HG02981 (cell line): ENCODE measurements around the gene LARP1.
"Not testable (repeated sequence)": the region's sequence is repeated elsewhere in the genome, so short reads cannot be mapped to it uniquely, and the experiment has no call there.

Experiments used
- ATAC-seq: cut with Tn5 transposase; IDR thresholded peaks from one replicate; pipeline ENCODE4 v1.9.1; 2021; ENCODE audit warnings: mild to moderate bottlenecking, moderate library complexity; ENCODE audit not compliant: unreplicated experiment

Gene LARP1

DNA sequence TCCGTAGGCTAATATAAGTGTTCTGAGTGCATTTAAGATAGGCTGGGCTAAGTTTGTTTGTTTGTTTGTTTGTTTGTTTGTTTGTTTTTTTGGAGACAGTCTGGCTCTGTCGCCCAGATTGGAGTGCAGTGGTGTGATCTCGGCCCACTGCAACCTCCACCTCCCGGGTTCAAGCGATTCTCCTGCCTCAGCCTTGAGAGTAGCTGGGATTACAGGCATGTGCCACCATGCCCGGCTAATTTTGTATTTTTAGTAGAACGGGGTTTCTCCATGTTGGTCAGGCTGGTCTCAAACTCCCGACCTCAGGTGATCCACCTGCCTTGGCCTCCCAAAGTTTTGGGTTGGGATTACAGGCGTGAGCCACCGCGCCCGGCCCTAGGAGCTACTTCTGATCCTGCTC lies 4.7 kb downstream of the LARP1 start:
- ATAC-seq = not testable (repeated sequence)

DNA sequence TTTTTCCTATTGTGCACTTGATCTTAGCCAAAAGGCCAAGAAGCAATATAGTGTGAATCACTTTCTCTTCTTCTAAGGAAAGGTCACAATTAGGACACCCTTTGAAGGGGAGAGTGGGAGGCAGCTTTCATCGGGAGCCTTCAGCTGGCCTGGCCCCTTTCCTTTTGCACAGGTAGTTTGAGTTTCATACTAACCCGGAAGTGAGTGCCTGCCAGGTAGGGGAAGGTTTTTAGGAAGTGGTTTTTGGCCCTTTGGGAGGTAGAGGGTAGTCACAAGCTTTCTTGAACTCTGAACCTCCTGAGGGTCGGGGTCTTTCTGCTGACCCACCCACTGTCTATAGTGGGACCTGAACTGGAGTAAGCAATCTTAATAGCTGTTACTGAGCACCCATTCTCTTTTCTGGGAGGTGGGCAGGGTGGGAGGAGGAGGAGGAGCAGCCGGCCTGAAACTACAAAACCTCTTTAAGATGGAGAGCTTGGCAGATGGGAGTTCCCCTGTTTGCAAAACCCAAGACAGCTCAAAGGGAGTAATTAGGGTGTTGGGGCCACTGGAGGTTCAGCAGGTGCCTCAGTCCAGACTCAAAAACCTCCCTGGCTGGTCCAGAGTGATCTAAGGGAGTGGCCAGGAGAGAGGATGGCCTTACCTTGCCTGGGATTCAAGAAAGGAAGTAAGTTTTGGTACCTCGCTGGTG lies 6.0 kb downstream of the LARP1 start:
- peak; percentile 33 for ATAC-seq

DNA sequence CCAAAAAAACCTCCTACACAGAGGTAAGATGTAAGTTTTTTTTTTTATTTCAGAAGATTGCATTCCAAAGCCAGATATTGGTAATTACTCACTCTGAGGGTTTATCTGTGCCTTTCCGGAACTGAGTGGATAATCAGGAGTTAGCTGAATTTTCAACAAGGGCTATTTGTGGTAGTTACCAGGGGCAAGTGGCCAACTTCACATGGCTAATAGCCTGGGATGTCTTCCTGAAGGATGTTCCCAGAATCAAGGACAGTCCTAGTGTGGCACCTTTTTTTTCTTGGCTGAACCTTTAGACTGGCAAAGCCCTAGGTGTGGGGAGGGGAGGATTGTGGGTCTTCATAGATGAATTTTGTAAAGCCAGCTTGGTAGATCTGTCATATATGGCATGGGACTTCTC lies 7.1 kb downstream of the LARP1 start:
- no peak for ATAC-seq

DNA sequence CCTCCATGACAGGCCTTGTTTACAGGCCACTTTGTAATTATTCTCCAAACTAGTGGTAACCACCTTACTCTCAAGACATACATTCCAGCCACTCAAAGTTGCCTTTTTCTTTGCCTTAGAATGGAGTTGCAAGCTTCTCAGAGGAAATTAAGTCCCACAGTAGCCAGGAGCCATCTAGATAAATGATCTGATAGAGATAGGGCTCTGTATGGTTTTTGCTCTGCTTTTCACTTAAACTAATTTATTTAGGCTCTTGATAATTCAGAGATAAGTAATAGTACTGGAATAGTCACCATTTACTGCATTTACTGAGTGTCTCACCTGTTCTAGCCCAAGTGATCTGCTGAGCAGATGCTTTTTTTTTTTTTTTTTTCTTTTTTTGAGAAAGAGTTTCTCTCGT lies 7.5 kb downstream of the LARP1 start:
- ATAC-seq = no peak

DNA sequence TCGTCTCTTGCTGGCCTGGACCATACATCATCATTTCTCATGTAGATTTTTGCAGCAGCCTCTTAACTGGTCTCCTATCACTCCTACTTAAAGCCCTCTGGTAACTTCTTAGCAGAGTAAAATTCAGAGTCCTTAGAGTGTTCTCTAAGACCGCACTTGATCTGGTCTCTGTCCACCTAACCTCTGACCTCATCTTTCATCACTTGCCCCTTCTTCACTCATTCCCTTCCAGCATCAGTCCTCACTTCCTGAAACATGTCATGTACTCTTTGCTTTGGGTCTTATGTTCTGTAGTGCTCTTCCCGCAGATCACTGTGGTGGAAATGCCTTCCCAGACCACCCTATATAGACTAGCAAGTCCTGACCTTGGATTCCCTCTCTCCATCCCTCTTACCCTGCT lies 9.8 kb downstream of the LARP1 start:
- ATAC-seq = no peak

DNA sequence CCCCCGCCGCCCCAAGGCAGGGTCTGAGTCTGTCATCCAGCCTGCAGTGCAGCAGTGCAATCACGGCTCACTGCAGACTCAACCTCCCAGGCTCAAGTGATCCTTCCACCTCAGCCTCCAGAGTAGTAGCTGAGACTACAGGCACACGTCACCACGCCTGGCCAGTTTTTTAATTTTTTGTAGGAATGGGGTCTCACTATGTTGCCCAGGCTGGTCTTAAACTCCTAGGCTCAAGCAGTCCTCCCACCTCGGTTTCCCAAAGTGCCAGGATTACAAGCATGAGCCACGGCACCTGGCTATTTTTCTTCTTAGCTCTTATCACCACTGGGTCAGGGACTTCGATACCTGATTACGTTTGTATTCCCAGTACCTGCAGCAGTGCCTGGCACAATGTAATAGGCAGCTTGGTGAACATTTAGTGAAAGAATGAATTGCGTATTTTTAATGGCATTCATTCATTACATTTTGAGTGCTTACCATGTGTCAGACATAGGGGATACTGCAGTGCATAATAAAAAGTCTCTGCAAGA lies 10.3 kb downstream of the LARP1 start:
- no peak for ATAC-seq

DNA sequence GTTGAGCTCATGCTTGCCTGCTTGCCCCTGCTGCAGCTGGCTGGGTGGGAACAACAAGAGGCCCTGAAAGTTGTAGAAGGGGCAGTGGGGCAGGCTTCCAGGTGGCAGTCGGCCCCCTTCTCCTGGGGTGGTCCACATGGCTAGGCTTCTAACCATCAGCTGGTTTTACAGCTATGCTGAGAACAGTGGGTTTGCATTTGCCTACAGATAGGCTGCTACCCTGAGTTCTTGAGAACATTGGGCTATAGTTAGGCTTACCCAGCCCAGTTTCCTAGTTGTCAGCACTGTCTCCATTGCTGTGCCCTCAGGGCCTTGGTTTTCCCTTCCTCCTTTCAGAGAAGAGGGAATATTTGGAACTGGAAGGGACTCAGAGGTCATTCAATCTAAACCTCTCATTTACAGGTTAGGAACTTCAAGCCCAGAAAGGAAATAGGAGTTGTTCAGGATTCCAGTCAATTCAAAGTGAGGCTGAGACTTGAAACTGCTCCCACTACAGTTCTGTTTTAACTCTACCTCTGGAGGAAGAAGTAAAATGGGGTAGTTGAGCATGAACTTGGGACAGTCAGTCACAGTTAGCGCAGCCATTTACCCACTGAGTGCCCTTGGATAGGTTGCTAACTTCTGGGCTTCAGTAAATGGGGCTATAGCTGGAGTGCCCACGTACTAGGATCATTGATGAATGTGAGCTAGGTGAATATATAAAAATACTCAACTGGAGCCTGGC lies 11.5 kb downstream of the LARP1 start:
- ATAC-seq = no peak

DNA sequence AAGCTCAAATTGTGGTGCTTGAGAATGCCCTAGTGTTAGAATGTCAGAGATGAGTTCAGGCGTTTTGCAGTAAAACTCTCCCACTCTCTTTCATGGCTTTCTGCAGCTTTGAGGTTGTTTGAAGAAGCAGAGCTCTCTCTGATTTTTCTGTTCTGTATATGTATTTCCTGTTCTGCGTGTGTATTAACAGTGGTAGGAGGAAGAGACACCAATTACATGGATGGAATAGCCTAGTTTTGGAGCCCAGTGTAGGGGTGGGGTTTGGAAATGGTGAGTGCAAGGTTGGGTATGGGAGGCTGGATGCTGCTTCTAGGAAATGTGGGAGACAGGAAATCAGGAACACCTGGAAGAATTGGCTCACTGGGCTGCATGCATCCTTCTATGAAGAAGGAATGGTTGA lies 12.4 kb downstream of the LARP1 start:
- ATAC-seq = no peak

DNA sequence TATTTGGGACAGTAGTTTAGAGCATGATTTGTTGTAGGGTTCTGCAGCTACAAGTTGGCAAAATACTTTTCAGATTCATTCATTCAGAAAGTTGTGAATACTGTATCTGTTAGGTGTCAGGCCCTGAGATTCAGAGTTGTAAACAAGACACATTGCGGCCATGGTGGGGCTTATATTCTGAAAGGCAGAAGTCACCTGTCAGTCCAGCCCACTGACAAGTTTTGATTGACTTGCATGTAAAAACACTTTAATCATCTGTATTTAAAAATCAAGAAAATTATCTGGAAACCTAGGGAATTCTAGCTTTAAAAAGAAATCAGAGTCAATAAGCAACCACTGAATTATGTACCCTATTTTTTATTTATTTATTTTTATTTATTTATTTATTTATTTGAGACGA lies 13.0 kb downstream of the LARP1 start:
- ATAC-seq = no peak

DNA sequence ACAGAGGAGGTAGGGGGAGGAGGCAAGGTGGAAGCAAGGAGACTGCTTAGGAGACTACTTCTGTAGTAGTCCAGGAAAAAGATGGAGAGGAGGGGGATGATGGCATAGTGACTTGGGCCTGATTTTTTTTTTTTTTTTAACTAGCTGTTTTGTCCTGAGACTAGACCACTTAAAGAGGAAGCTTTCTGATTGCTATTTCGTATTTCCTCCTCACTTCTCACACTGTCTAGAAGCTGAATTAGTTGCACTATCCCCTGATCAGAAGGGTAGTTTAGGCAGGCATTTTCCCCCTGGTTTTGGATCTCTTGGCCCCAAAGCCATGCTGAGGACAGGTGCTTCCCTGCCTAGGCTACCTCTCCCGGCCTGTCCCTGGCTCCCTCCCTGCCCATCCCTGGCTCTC lies 14.9 kb downstream of the LARP1 start:
- ATAC-seq = no peak

DNA sequence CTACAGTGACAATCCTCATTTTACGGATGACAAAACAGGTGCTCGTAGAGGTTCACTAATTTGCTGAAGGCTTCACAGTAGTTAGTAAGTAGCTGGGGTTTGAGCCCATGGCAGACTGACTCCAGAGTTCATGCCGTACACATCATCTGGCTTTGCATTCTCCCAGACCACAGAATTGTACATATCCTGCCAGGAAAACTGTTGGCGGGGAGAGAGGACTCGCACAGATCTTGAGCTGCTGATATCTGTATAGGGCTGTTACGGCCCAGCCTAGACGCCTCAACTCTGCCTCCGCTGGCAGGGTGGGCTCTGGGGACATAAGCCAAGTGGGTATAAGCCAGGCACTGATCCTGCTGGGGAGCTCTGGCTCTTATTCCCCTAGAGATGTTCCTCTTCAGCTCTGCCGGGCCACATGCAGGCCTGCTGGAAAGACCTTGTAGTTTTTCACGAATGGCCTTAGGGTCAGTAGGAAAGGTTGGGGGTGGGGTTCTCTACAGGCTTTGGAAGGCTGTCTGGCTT lies 16.3 kb downstream of the LARP1 start:
- ATAC-seq = no peak

DNA sequence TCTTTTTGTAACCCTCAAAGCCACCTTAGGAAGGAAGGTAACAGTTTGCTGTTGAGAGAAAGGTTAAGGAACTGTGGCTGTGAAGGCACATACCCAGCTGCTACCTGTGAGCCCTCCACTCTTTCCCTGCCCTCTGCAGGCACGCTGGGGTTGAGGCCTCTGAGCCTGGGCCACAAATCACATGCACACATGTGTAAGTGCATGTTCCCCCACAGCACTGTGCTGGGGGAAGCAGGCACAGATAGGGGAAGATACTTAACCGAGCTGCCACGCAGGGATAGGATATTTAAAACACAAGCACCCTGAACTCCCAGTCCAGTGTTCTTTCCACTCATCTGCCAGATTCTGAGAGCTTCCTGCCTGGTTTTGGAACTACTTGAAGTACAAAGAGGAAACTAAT lies 18.1 kb downstream of the LARP1 start:
- ATAC-seq = no peak

DNA sequence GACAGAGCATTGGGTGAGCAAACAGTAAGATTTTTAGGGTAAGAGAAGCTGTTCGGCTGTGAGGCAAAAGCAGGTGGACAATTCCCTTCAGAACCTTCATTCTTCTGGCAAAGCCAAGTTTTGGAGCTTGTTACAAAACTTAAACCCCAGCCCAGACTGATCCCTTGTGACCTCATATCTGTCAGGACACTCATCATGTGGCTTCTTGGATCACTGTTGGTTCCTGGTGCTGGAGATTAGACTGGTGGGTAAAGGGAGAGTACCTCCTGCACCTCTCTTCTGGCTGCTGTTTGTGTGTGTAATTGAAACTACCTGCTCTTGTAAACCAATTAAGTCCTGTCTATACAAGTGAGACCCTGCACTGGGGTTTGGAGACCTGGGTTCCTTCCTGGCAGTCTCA lies 21.0 kb downstream of the LARP1 start:
- no peak for ATAC-seq

DNA sequence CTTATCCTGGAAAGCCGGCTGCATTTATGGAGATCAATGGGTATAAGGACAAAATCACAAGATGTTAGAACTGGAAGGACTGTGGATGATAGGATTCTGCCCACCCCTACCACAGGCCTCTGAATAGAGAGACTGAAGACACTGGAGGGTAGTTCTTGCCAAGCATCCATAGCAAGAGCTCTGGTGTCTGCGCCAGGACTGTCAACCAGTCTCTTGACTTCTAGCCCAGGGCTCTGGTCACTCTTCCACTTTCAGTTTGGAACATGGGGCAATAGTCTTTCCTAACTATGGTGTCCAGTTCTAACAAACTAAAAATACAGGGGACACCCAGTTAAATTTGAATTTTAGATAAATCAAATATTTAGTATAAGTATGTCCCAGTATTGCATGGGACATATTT lies 23.4 kb downstream of the LARP1 start:
- ATAC-seq = no peak

DNA sequence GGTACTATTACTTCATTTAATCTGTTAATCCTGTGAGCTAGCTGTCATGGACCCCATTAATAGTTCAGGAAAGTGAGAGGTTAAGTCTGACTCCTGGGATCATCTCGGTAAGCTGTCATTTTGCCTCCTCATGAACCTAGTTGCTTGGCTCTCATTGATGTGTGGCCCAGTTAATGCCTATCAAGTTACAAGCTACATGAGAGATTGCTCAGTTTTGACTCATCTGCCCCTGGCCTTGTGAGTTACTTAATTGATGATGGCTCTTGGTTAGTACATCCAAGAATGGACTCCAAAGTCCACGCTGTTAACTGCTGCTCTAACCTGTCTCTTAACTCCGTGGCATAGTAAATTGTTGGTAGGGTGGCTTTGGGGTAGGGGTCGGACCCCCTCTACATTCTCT lies 23.9 kb downstream of the LARP1 start:
- ATAC-seq = no peak

DNA sequence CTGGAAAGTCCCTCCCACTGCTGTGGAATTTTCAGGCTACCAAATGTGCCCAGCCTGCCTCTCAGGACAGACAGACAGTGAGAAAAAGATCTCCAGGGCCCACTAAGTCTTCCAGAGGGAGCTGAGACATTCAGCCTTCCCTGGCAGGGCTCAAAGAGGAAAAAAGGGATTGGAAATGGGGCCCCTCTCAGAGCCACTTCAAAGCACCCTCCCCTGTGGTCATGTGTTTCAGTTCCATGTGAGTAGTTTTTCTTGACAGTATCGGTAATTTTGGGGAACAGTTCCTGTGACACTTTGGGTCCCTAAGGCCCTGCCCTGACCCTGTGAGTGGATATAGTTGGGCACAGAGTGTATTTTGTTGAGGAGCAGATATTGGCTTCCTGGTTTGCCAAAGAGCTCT lies 25.0 kb downstream of the LARP1 start:
- peak; percentile 29 for ATAC-seq

DNA sequence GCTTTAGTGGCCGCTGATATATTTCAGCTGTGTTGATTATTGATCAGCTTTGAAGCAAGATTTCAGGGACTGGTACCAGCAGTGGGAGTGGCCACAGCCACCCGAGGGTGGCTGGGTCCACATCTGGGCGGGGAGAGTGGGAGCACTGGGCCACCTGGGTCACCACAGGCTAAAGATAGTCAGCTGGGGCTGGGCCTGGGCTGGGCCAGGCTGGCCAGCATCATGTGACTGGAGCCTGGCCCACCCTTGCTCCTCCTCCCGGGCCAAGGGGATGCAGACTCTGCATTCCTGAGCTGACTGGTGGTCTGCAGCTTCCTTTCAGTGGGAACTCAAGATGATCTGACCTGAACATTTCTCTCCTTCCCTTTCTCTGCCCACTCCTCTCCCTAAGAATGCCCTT lies 27.1 kb downstream of the LARP1 start:
- no peak for ATAC-seq

DNA sequence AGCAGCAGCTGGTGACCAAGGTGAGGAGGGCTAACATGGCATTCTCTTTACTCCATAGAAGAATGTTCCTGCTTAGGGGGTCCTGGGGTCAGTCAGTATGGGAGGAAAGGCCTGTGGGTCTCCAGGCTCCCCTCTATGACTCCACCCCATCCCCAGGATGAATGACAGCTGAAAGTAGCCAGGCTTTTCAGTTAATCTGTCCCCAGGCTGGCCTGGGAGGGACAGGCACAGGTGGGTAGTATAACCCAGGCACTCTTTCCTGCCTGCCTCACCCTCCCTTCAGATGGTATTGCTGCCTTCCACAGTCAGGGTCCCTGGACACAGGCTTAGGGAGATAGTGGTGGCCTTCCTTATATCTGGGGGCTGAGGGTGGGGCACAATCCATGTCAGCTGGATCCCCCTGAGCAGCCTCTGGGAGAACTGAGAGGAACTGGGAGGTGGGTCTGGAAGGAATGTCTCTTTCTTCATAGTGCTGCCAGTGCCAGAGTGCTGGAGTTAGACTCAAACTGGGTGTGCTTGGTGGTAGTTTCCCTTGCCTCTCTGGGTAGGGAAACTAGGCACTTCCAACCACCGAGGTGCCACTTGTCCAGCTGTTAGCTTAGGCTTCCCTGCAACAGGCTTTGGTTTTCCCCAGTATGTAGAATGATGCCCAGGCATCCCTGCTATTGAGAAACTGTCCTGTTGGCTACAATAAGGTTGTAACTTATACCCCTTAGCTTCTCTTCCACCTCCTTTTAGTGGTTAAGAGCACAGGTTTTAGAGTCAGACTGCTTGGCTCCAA lies 27.8 kb downstream of the LARP1 start:
- no peak for ATAC-seq

DNA sequence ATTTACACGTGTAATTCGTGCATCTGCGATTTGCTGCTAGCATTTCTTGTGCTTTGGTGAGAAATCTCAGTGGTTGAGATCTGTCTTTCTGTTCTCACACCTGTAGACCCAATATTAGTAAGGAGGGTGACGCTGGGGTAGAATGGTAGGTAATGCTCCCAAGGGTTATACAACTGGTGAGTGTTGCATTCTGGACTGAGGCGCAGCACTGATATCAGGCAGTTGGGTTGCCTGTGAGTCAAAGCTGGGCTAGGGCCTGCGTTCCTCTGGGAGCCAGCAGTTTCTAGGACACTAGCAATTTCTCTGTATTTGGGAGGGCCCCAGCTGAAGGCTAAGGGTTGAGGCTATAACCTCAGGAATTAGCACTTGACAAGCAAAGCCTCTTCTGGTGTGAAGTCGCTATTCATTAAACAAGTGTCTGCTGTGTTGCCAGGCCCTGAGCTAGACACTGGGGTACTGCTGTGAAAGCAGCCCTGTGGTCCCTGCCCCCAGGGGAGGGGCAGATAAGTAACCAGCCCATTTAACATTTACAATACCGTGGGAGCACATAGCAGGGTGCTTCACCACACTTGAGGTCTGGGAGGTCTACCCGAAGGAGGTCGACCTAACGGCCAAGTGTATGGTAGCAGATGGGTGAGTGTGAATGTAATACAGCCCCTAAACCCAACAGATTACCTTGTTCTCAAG lies 28.7 kb downstream of the LARP1 start:
- peak; percentile 61 for ATAC-seq

DNA sequence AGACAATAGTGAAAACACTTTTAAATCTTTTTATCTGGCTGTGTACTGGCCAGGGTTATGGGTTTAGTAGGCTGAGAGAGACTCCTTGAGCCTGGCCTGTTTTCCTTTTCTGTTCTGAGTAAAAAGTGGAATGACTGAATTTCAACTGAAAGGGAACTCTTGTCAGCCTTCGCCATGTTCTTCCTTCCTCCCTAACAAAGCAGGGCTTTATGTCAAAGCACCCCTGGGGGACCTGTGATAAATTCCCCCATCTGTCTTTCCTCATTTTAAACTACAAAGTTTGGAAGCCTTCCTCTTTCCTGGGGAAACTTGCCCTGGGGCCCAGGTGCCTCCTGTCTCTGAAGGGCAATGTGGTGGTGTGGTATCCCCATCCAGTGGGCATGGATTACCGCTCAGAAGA lies 29.7 kb downstream of the LARP1 start:
- ATAC-seq = no peak

DNA sequence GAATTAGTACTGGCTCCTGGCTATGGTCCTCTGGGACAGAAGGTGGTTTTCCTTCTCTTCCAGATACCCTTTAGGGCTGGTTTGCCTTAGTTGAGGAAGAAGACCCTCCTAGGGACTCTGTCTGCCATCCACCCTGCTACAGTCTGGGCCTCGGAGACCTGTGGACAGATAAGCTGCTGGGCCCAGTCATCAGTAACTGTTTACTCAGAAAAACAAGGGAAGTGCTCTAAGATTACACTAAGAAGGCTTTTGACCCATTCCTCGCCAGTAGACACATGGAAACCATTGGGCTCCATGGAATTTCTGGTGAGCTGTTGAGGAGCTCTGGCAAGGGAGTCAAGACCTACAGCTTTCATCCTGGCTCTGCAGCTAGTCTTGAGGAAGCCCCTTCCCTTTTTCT lies 31.2 kb downstream of the LARP1 start:
- no peak for ATAC-seq
